Endodermal cell (in vitro differentiated cells): ENCODE data around the gene RASL11B. TPM values are rescaled to one million over a fixed set of nuclear protein-coding genes. Genes with fewer than 3 reads are reported as not detected.
A peak's percentile ranks its signal among the peaks of the same experiment; 100 is the strongest.

ENCODE experiments used
- DNase-seq: peaks from one replicate; pipeline ENCODE4 v3.0.0-alpha.2; 2017
- H3K27ac ChIP-seq: 2 replicates; pipeline ENCODE4 v1.5.1; 2013; ENCODE audit warnings: mild to moderate bottlenecking, low read depth, low read length, moderate library complexity
- H3K27me3 ChIP-seq: 2 replicates; pipeline ENCODE4 v1.6.1; 2013; ENCODE audit warnings: mild to moderate bottlenecking, low read length, moderate library complexity; ENCODE audit not compliant: insufficient read depth, control insufficient read depth, poor library complexity, severe bottlenecking
- H3K36me3 ChIP-seq: 2 replicates; pipeline ENCODE4 v1.7.0; 2013; ENCODE audit warnings: mild to moderate bottlenecking, low read length, moderate library complexity; ENCODE audit not compliant: control insufficient read depth, insufficient read depth
- H3K4me1 ChIP-seq: one replicate; pipeline ENCODE4 v1.7.0; 2013; ENCODE audit warnings: low read length; ENCODE audit not compliant: control insufficient read depth, insufficient read depth
- H3K4me3 ChIP-seq: 2 replicates; pipeline ENCODE4 v1.5.1; 2013; ENCODE audit warnings: mild to moderate bottlenecking, low read length, moderate library complexity
- H3K9ac ChIP-seq: 2 replicates; pipeline ENCODE4 v1.6.1; 2013; ENCODE audit warnings: mild to moderate bottlenecking, low read length, moderate library complexity; ENCODE audit not compliant: poor library complexity, severe bottlenecking; ENCODE audit errors: extremely low read depth
- H3K9me3 ChIP-seq: 2 replicates; pipeline ENCODE4 v1.6.1; 2013; ENCODE audit warnings: mild to moderate bottlenecking, low read length, moderate library complexity; ENCODE audit not compliant: control insufficient read depth
- H3K27ac Mint-ChIP-seq: 2 replicates; pipeline ENCODE4 v1.8.0; 2020; ENCODE audit warnings: mixed read lengths
- H3K27me3 Mint-ChIP-seq: 2 replicates; pipeline ENCODE4 v1.8.0; 2021; ENCODE audit warnings: mild to moderate bottlenecking, mixed read lengths; ENCODE audit not compliant: insufficient read depth
- H3K36me3 Mint-ChIP-seq: 2 replicates; pipeline ENCODE4 v1.8.0; 2020; ENCODE audit warnings: low read depth, mixed read lengths
- H3K4me1 Mint-ChIP-seq: 2 replicates; pipeline ENCODE4 v1.8.0; 2020; ENCODE audit warnings: mixed read lengths
- H3K4me3 Mint-ChIP-seq: 2 replicates; pipeline ENCODE4 v1.8.0; 2020; ENCODE audit warnings: mild to moderate bottlenecking, moderate library complexity, mixed read lengths
- H3K9me3 Mint-ChIP-seq: 2 replicates; pipeline ENCODE4 v1.8.0; 2020; ENCODE audit warnings: mild to moderate bottlenecking, mixed read lengths
- WGBS, 2 experiments: methylation state at CpG; one replicate each; pipeline versions ENCODE4 v1.1.5 to v1.1.7; 2013; ENCODE audit warnings: missing lambda C conversion rate in 2 of 2, mixed read lengths in 1 of 2; ENCODE audit not compliant: insufficient coverage in 1 of 2, insufficient read length in 1 of 2; 5-methylcytosine and 5-hydroxymethylcytosine counted together
- total RNA-seq, 2 donors: library from RNA; stranded (reverse); fragmentation: NEBNext Ultra II Directional in 1 of 2; extraction: Animal tissue kit (Norgen Biotek cat#: 25700) in 1 of 2; gene quantifications; 2 replicates in 1 of 2; 3 replicates in 1 of 2; pipeline ENCODE4 v1.2.1, GENCODE V29; 2021
- TF ChIP-seq, protein P1 (sequence below): fragments of 200-600 bp; sonication (generic); conservative IDR thresholded peaks from 2 replicates; pipeline ENCODE4 v1.5.0; 2021; ENCODE audit warnings: antibody characterized with exemption, mild to moderate bottlenecking

The RASL11B gene
- total RNA-seq, 2 donors from 2014 or later = 7.0 to 12.7 TPM

DNA sequence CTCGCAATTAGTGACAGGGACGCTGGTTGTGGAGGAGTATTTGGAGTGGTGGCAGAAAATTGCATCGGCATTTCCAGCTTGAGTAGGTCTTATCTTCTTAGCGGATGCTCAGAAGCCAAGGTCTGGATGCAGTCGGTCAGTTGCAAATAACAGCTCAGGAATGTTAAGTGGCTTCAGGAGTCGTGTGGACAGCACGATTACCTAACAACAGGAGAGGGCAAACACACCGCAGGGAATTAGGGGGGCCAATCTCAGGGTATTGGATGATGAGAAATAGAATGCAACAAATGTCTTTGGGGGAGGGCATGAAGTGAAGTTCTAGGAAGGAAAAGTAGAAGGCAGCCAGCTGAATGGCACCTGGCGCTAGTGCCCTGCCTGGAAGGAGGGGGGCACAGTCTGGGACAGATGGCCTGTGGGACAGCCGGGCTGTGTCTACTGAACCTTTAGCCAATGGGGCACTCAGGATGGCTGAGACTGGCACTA, 11.8 kb downstream of the RASL11B start:
- H3K27me3 Mint-ChIP-seq = peaks cover 15% of the 10 kb centered on the region

DNA sequence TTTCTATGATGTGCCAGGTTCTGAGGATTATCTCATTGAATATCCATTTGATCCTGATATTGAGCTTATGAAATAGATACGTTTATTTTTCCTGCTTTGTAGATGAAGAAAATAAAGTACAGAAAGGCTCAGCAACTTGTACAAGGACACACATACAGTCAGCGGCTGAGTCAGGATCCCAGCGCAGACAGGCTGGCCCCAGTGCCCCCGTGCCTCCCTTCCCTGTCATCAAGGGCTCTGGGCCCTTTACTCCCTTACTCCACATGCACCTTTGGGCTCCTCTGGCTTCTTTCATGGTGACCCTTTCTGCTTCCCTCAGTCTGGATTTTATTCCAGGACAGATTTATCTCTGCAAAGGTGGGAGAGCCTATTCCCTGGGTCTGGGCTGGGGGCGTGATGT, 12.8 kb downstream of the RASL11B start:
- 91% methylated on average over 4 to 5 of the region's 5 CpGs for WGBS, 2 experiments
- H3K36me3 ChIP-seq = no peaks in the 10 kb centered on the region
- no peak overlapping the region for H3K27ac Mint-ChIP-seq
- no peak overlapping the region for H3K4me3 ChIP-seq
- H3K27me3 Mint-ChIP-seq = peaks cover 15% of the 10 kb centered on the region
- H3K9me3 ChIP-seq = no peaks in the 10 kb centered on the region
- peaks cover 41% of the 10 kb centered on the region for H3K4me1 Mint-ChIP-seq
- no peaks in the 10 kb centered on the region for H3K27me3 ChIP-seq
- no peaks in the 10 kb centered on the region for H3K36me3 Mint-ChIP-seq
- no peak overlapping the region for H3K27ac ChIP-seq
- no peak overlapping the region for H3K4me3 Mint-ChIP-seq
- H3K9ac ChIP-seq = no peak overlapping the region
- H3K9me3 Mint-ChIP-seq = no peaks in the 10 kb centered on the region
- DNase-seq = peak; percentile 40
- TF ChIP-seq, protein P1, sequence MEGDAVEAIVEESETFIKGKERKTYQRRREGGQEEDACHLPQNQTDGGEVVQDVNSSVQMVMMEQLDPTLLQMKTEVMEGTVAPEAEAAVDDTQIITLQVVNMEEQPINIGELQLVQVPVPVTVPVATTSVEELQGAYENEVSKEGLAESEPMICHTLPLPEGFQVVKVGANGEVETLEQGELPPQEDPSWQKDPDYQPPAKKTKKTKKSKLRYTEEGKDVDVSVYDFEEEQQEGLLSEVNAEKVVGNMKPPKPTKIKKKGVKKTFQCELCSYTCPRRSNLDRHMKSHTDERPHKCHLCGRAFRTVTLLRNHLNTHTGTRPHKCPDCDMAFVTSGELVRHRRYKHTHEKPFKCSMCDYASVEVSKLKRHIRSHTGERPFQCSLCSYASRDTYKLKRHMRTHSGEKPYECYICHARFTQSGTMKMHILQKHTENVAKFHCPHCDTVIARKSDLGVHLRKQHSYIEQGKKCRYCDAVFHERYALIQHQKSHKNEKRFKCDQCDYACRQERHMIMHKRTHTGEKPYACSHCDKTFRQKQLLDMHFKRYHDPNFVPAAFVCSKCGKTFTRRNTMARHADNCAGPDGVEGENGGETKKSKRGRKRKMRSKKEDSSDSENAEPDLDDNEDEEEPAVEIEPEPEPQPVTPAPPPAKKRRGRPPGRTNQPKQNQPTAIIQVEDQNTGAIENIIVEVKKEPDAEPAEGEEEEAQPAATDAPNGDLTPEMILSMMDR = no peak
- peaks cover 29% of the 10 kb centered on the region for H3K4me1 ChIP-seq

More for the DNA sequence above, 11.8 kb downstream of the RASL11B start:
- Histone ChIP-seq H3K9me3 (no peaks in the 10 kb centered on the region), H3K4me3 (peak overlapping the region; percentile 73), H3K27me3 (no peaks in the 10 kb centered on the region), H3K27ac (peak overlapping the region; percentile 85), H3K9ac (peak overlapping the region; percentile 28), H3K36me3 (no peaks in the 10 kb centered on the region), H3K4me1 (peaks cover 26% of the 10 kb centered on the region)
- WGBS, 2 experiments = 3 to 5% methylated on average over 8 to 10 of the region's 10 CpGs
- Mint-ChIP-seq H3K27ac (peak overlapping the region; percentile 75), H3K36me3 (no peaks in the 10 kb centered on the region), H3K4me1 (peaks cover 41% of the 10 kb centered on the region), H3K9me3 (no peaks in the 10 kb centered on the region), H3K4me3 (peak overlapping the region; percentile 28)
- TF ChIP-seq, protein P1 = no peak
- peak; percentile 92 for DNase-seq

DNA sequence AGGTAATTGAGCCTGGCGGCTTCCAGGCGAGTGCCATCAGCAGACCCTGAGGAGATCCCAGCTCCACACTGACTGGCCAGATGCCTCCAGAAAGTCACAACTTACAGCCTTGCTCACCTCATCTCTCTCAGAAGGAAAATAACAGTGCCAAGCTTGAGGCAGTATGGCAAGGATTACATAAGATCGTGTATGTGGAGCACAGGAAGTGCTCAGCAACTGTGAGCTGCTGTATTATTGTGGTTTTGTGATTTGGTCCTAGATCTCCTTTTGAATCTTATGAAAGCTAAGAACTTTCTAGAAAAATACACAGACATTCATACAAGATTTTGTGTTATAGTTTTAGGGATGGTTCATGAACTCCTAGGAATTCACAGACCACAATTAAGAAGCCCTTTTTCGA, 14.0 kb downstream of the RASL11B start:
- Mint-ChIP-seq H3K27me3 (peaks cover 15% of the 10 kb centered on the region), H3K4me3 (no peak overlapping the region), H3K4me1 (peaks cover 35% of the 10 kb centered on the region), H3K27ac (no peak overlapping the region), H3K9me3 (no peaks in the 10 kb centered on the region), H3K36me3 (no peaks in the 10 kb centered on the region)
- Histone ChIP-seq H3K4me3 (no peak overlapping the region), H3K9ac (no peak overlapping the region), H3K4me1 (peaks cover 29% of the 10 kb centered on the region), H3K9me3 (peaks cover 2% of the 10 kb centered on the region), H3K36me3 (no peaks in the 10 kb centered on the region), H3K27me3 (no peaks in the 10 kb centered on the region), H3K27ac (no peak overlapping the region)
- DNase-seq = no peak
- 92 to 96% methylated on average over 3 to 4 of the region's 4 CpGs for WGBS, 2 experiments
- TF ChIP-seq, protein P1 = no peak
